Measurements from ENCODE around the gene MAP2K5. TPM values are rescaled to one million over a fixed set of nuclear protein-coding genes. Genes with fewer than 3 reads are reported as not detected.

MAP2K5 gene
- total RNA-seq, 1 donor from 2014 or later: 8.0 TPM

- Histone ChIP-seq H3K36me3 (ENCODE audit: control insufficient read depth, insufficient read depth, low read length) (no peaks in the 10 kb centered on the region), H3K27me3 (ENCODE audit: control insufficient read depth, insufficient read depth, low read length) (no peaks in the 10 kb centered on the region), H3K4me3 (ENCODE audit: low read depth, low read length) (no peak overlapping the region)
- TF ChIP-seq CTCF (IDR thresholded peaks at IDR 0.05; ENCODE audit: insufficient read depth, low read length, poor library complexity, severe bottlenecking): no peak
- DNase-seq (ENCODE audit: low read depth): no peak
Measured at GRCh38 chr15:67801926-67802914, 259.7 kb downstream of the MAP2K5 start.

DNA sequence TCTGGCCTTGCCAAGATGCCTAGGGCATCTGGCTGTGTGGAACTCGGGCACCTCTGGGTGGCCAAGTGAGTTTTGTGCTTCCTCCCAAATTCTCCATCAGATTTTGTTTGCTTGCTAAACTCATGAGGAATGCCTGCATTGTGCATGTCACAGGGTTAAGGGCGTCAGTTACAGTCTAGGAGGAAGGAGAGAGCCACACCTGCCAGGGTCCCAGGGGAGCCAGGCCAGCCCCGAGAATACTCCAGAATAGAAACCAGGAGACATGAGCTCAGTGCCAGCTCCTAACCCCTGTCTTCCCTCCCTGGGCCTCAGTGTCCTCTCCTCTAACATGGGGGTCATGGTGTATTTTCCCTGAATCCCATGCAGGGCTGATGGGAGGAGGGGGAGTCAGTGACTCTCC, 260.8 kb downstream of the MAP2K5 start:
- DNase-seq (ENCODE audit: low read depth): no peak
- TF ChIP-seq CTCF (IDR thresholded peaks at IDR 0.05; ENCODE audit: insufficient read depth, low read length, poor library complexity, severe bottlenecking): no peak
- H3K36me3 ChIP-seq (ENCODE audit: control insufficient read depth, insufficient read depth, low read length): no peaks in the 10 kb centered on the region
- no peak overlapping the region for H3K4me3 ChIP-seq (ENCODE audit: low read depth, low read length)
- H3K27me3 ChIP-seq (ENCODE audit: control insufficient read depth, insufficient read depth, low read length): no peaks in the 10 kb centered on the region

DNA sequence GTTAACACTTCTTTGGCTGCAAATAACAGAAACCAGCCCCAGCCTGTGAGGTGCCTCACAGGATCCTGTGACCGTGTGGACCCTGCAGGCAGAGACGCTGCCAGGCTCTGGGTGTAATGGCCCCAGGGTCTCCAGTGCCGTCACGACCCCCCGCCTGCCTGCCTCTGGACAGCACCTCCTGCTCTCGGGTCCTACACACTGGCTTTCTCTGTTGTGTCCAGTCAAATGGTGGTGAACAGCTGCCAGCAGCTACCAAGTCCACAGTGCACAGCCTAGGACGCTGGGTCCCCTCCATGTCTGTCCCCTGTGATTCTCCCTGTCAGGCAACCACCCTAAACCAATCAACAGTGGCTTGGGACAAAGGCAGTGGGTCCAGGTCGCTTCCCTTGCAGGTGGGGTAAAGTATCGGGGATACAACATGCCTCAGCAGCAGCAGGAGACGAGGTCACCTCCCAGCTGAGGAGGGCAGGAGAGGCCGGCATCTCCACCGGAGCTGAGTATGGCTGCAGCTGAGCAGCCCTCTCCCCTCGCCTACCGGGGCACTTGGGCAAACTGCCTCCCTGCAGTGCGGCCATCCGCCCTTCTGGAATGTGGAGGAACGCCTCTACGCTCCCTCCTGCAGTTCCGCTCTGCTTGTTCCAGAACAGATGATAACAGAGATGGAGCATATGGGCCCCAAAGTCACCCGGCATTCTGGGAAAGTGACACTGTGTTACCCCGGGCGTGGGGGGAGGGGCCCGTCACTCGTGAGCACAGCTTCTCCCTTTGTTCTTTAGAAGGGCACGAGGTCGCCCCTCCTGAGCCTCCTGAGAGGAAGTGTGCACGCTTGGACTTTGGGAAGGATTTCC, 261.7 kb downstream of the MAP2K5 start:
- no peak overlapping the region for H3K4me3 ChIP-seq (ENCODE audit: low read depth, low read length)
- TF ChIP-seq CTCF (IDR thresholded peaks at IDR 0.05; ENCODE audit: insufficient read depth, low read length, poor library complexity, severe bottlenecking): no peak
- H3K36me3 ChIP-seq (ENCODE audit: control insufficient read depth, insufficient read depth, low read length): no peaks in the 10 kb centered on the region
- no peaks in the 10 kb centered on the region for H3K27me3 ChIP-seq (ENCODE audit: control insufficient read depth, insufficient read depth, low read length)
- no peak for DNase-seq (ENCODE audit: low read depth)

DNA sequence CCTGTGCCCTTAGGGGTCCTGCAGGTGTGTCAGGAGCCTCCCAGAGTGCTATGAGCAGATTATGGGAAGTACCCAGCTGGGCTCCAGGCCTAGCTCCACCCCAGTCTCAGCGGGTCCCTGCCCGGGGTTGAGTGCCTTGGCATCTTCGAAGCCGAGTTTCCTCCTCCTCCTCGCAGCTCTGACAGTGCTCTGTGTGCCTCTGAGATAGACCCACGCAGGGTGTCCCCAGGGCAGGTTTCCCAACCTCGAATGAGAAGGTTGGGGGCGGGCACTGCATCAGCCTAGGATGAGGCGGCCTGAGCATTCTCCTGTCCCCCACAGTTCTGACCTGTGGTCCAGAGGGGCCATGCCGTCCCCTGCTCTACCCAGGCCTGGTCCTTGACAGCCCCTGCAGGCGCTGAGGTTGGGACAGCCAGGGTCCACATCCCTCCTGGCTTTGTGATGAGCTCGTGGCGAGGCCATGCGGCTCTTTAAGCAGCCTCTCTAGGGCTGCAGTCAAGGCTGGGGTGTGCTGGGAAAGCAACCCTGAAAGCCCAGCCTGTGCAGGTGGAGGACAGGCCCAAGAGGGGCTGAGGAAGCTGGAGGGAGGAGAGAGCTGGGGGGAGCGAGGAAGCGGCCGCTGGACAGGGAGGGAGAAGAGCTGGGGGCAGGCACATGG, 262.6 kb downstream of the MAP2K5 start:
- TF ChIP-seq CTCF (IDR thresholded peaks at IDR 0.05; ENCODE audit: insufficient read depth, low read length, poor library complexity, severe bottlenecking): no peak
- H3K4me3 ChIP-seq (ENCODE audit: low read depth, low read length): no peak overlapping the region
- H3K27me3 ChIP-seq (ENCODE audit: control insufficient read depth, insufficient read depth, low read length): no peaks in the 10 kb centered on the region
- H3K36me3 ChIP-seq (ENCODE audit: control insufficient read depth, insufficient read depth, low read length): no peaks in the 10 kb centered on the region
- no peak for DNase-seq (ENCODE audit: low read depth)

DNA sequence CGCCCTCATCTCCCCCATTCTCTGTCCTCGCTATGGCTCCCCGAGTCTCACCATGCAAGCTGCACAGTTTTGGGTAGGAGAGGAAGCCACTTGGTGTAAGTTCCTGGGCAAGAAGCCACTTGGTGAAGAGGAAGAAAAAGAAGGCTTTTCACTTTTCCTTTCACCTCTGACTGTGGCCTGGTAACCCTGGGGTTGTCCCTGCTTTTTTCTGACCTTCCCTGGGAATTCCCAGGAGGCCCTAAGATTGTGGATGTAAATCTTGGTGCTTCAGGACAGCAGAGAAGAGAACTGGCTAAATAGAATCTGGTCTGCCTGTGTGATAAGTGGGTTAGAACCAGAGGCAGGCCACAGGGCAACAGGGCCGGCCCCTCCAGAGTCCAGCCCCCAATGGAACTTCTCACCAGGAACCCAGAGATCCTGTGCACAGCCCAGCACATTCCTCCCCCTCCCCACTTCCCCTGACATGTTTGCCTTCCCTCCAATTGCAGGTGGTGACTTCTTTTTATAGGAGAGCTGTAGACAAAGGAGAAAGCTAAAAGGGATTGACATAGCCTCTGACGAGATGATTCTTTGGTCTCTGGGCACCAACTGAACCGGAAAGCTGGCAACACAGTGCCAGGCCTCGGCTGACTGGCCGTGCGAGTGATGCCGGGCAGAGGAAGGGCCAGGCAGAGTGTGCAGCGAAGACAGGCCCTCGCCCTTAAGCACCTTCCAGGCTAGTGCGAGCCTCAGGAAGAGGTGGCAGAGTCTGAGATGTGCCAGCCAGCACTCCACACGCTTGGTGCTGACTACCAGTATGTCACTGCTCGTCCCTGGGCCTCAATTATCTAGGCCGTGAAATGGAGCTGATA, 263.4 kb downstream of the MAP2K5 start:
- no peaks in the 10 kb centered on the region for H3K36me3 ChIP-seq (ENCODE audit: control insufficient read depth, insufficient read depth, low read length)
- no peak for TF ChIP-seq CTCF (IDR thresholded peaks at IDR 0.05; ENCODE audit: insufficient read depth, low read length, poor library complexity, severe bottlenecking)
- H3K4me3 ChIP-seq (ENCODE audit: low read depth, low read length): no peak overlapping the region
- no peak for DNase-seq (ENCODE audit: low read depth)
- H3K27me3 ChIP-seq (ENCODE audit: control insufficient read depth, insufficient read depth, low read length): no peaks in the 10 kb centered on the region

All from kidney epithelial cell (primary cell).